Psoas muscle (tissue), 8 donors: ENCODE measurements around the gene NTNG1. TPM values are rescaled to one million over a fixed set of nuclear protein-coding genes. Genes with fewer than 3 reads are reported as not detected.
A peak's percentile ranks its signal among the peaks of the same experiment; 100 is the strongest.

Source experiments
- ATAC-seq, 4 donors: fragments of 200-7000 bp; cut with Tn5 transposase; one replicate each; pipeline ENCODE4 v1.9.1; 2020; ENCODE audit warnings: moderate library complexity in 3 of 4, mild to moderate bottlenecking in 2 of 4
- DNase-seq, 2 donors: peaks; one replicate each; pipeline ENCODE4 v3.0.0-alpha.2; 2020
- H3K27ac ChIP-seq: fragments of 200-600 bp; one replicate; pipeline ENCODE4 v1.8.0; 2022
- H3K27me3 ChIP-seq, 3 donors: fragments of 200-600 bp in 1 of 3; one replicate each; pipeline versions ENCODE4 v1.6.1 to v1.8.0; 2013 to 2022; ENCODE audit warnings: low read length in 2 of 3, mild to moderate bottlenecking in 2 of 3, moderate library complexity in 1 of 3; ENCODE audit not compliant: insufficient read depth in 3 of 3
- H3K36me3 ChIP-seq, 2 donors: fragments of 200-600 bp in 1 of 2; one replicate each; pipeline versions ENCODE4 v1.6.1 to v1.8.0; 2013 to 2022; ENCODE audit warnings: low read depth in 1 of 2, mild to moderate bottlenecking in 1 of 2, moderate library complexity in 1 of 2; ENCODE audit not compliant: insufficient read depth in 1 of 2
- H3K4me1 ChIP-seq: fragments of 200-600 bp; one replicate; pipeline ENCODE4 v1.8.0; 2022
- H3K4me3 ChIP-seq: fragments of 200-600 bp; one replicate; pipeline ENCODE4 v1.8.0; 2022; ENCODE audit warnings: mild to moderate bottlenecking
- H3K9me3 ChIP-seq: fragments of 200-600 bp; one replicate; pipeline ENCODE4 v1.8.0; 2022
- CTCF ChIP-seq: fragments of 200-600 bp; IDR thresholded peaks from one replicate; pipeline ENCODE4 v1.8.0; 2022; ENCODE audit warnings: antibody characterized with exemption
- WGBS, 3 donors: extraction: QIAGEN DNeasy Blood & Tissue Kit; methylation state at CpG; one replicate each; pipeline versions ENCODE4 v1.1.6 to v1.1.7; 2013; 5-methylcytosine and 5-hydroxymethylcytosine counted together
- intact Hi-C, 2 donors: fragments of 100-400 bp; cut with DNase I; formaldehyde crosslinking; loops; one replicate each; pipeline versions ENCODE4 v1.11.0 to v1.14.2; 2022
- polyA plus RNA-seq, 3 donors: library from polyadenylated mRNA; stranded (reverse); fragments of 200-250 nt; gene quantifications; one replicate each; pipeline ENCODE4 v1.2.3, GENCODE V29; 2013
- total RNA-seq, 4 donors: library from RNA; stranded (reverse); fragmentation: NEBNext Ultra II Directional in 2 of 4; extraction: Animal tissue kit (Norgen Biotek cat#: 25700) in 2 of 4; gene quantifications; one replicate each; pipeline versions ENCODE4 v1.2.1 to v1.2.4, GENCODE V29; 2021 to 2023
- donor health status: healthy with polysubstance abuse.
- donor health status: DM: no; HTN: no; CAD: no; lungs with moderate emphysema.
- donor health status: Bipolar disorder and iron deficiency.
- donor health status: healthy.
- donor health status: DM: yes; HTN: yes; CAD: no.
- donor health status: DM: no; HTN: no; CAD: no.
- donor health status: DM: no; HTN: no; CAD: no.
- donor health status: DM: yes; HTN: yes; CAD: no.

Gene NTNG1
- total and polyA plus RNA-seq, 7 donors, result 0.01 to 0.34 (median 0.27) TPM; not detected in 4

- WGBS, 3 donors, result 55 to 67% (median 62%) methylated on average over 11 of the region's 11 CpGs
- no peak for DNase-seq
- intact Hi-C loops, result no loop called here
These were observed 339.1 kb downstream of the NTNG1 start for GRCh38 chr1:107479865-107480350.

GRCh38 chr1:107480548-107481415 lies 339.9 kb downstream of the NTNG1 start:
- peaks cover 0 to 4% (median 0%) of the 10 kb centered on the region in 3 donors for H3K27me3 ChIP-seq
- TF ChIP-seq CTCF, result no peak
- DNase-seq, result peak; percentile 15 to 52

More at GRCh38 chr1:107479865-107480350, 339.1 kb downstream of the NTNG1 start:
- TF ChIP-seq CTCF, result no peak
- H3K27me3 ChIP-seq, result peaks cover 0 to 4% (median 0%) of the 10 kb centered on the region in 3 donors
- no peaks in the 10 kb centered on the region for H3K9me3 ChIP-seq
- no peaks in the 10 kb centered on the region for H3K4me1 ChIP-seq
- H3K27ac ChIP-seq, result no peak overlapping the region
- no peak overlapping the region for H3K4me3 ChIP-seq
- no peaks in the 10 kb centered on the region for H3K36me3 ChIP-seq
- no peak for ATAC-seq

GRCh38 chr1:107481756-107482384 lies 341.0 kb downstream of the NTNG1 start:
- TF ChIP-seq CTCF, result no peak
- no peaks in the 10 kb centered on the region for H3K36me3 ChIP-seq
- 25 to 55% (median 32%) methylated on average over 3 of the region's 3 CpGs for WGBS, 3 donors

More at GRCh38 chr1:107480548-107481415, 339.9 kb downstream of the NTNG1 start:
- no peaks in the 10 kb centered on the region for H3K9me3 ChIP-seq
- H3K27ac ChIP-seq, result no peak overlapping the region
- WGBS, 3 donors, result 15 to 38% (median 18%) methylated on average over 34 to 37 of the region's 37 CpGs
- ATAC-seq, result peak; percentile 37 to 69 (median 65)
- intact Hi-C loops, result no loop called here
- peak overlapping the region; percentile 41 for H3K4me3 ChIP-seq
- no peaks in the 10 kb centered on the region for H3K4me1 ChIP-seq
- no peaks in the 10 kb centered on the region for H3K36me3 ChIP-seq

GRCh38 chr1:107483949-107484348 lies 343.1 kb downstream of the NTNG1 start:
- Histone ChIP-seq H3K36me3 (no peaks in the 10 kb centered on the region), H3K27me3 (peaks cover 0 to 4% (median 0%) of the 10 kb centered on the region in 3 donors), H3K4me3 (no peak overlapping the region), H3K4me1 (no peaks in the 10 kb centered on the region), H3K27ac (no peak overlapping the region), H3K9me3 (no peaks in the 10 kb centered on the region)
- no peak for DNase-seq
- TF ChIP-seq CTCF, result no peak
- ATAC-seq, result no peak
- intact Hi-C loops, result no loop called here
- WGBS, 3 donors, result 80 to 83% (median 81%) methylated on average over 3 of the region's 3 CpGs

More at GRCh38 chr1:107481756-107482384, 341.0 kb downstream of the NTNG1 start:
- ATAC-seq (no peak), DNase-seq (no peak)
- intact Hi-C loops, result no loop called here
- peaks cover 0 to 4% (median 0%) of the 10 kb centered on the region in 3 donors for H3K27me3 ChIP-seq
- H3K27ac ChIP-seq, result no peak overlapping the region
- H3K4me1 ChIP-seq, result no peaks in the 10 kb centered on the region
- no peak overlapping the region for H3K4me3 ChIP-seq
- no peaks in the 10 kb centered on the region for H3K9me3 ChIP-seq
